Fibroblast of lung (primary cell): Measurements from ENCODE around the gene NPIPB6. TPM values are rescaled to one million over a fixed set of nuclear protein-coding genes. Genes with fewer than 3 reads are reported as not detected.

ENCODE experiments used
- DNase-seq, 2 donors: peaks; one replicate each; pipeline versions ENCODE4 v3.0.0 to v3.0.0-alpha.2; 2010; ENCODE audit warnings: low read depth in 2 of 2
- H2AFZ ChIP-seq: 2 replicates; pipeline ENCODE4 v1.5.1; 2012; ENCODE audit warnings: low read length, control low read depth, inconsistent platforms
- H3K27ac ChIP-seq: 2 replicates; pipeline ENCODE4 v1.5.1; 2011; ENCODE audit warnings: low read length, control low read depth; ENCODE audit not compliant: insufficient read depth
- H3K27me3 ChIP-seq: 2 replicates; pipeline ENCODE4 v1.5.1; 2011; ENCODE audit warnings: mild to moderate bottlenecking, low read length; ENCODE audit not compliant: control insufficient read depth, insufficient read depth
- H3K36me3 ChIP-seq: 2 replicates; pipeline ENCODE4 v1.5.1; 2011; ENCODE audit warnings: low read length; ENCODE audit not compliant: control insufficient read depth, insufficient read depth
- H3K4me1 ChIP-seq: 2 replicates; pipeline ENCODE4 v1.5.1; 2011; ENCODE audit warnings: low read length; ENCODE audit not compliant: control insufficient read depth, insufficient read depth; ENCODE audit errors: extremely low read depth
- H3K4me2 ChIP-seq: 2 replicates; pipeline ENCODE4 v1.5.1; 2011; ENCODE audit warnings: low read length, control low read depth; ENCODE audit not compliant: insufficient read depth; ENCODE audit errors: extremely low read depth
- H3K4me3 ChIP-seq, 4 experiments: fragments of 200-600 bp in 1 of 4; sonication (generic) in 1 of 4; replicated peaks in 1 of 4; 2 replicates each; pipeline ENCODE4 v1.5.1; 2011 to 2016; ENCODE audit warnings: low read length in 4 of 4, low read depth in 3 of 4, mild to moderate bottlenecking in 3 of 4, control low read depth in 2 of 4, inconsistent platforms in 1 of 4, mixed read lengths in 1 of 4; ENCODE audit not compliant: insufficient read depth in 1 of 4; ENCODE audit errors: control extremely low read depth in 1 of 4
- H3K79me2 ChIP-seq: 2 replicates; pipeline ENCODE4 v1.5.1; 2012; ENCODE audit warnings: mild to moderate bottlenecking, low read length, inconsistent platforms; ENCODE audit not compliant: control insufficient read depth, insufficient read depth
- H3K9ac ChIP-seq: 2 replicates; pipeline ENCODE4 v1.5.1; 2011; ENCODE audit warnings: mild to moderate bottlenecking, low read length, control low read depth; ENCODE audit not compliant: insufficient read depth
- H3K9me3 ChIP-seq: 2 replicates; pipeline ENCODE4 v1.5.1; 2012; ENCODE audit warnings: low read depth, low read length; ENCODE audit not compliant: control insufficient read depth, insufficient read depth
- H4K20me1 ChIP-seq: 2 replicates; pipeline ENCODE4 v1.5.1; 2011; ENCODE audit warnings: low read length; ENCODE audit not compliant: control insufficient read depth, insufficient read depth; ENCODE audit errors: extremely low read depth
- EZH2 ChIP-seq: IDR thresholded peaks from 2 replicates; pipeline ENCODE4 v1.5.1; 2012; ENCODE audit warnings: low read length, control low read depth, mild to moderate bottlenecking; ENCODE audit errors: missing control alignments
- polyA plus RNA-seq, 2 donors: library from polyadenylated mRNA; depleted of rRNA in 1 of 2; stranded (reverse) in 1 of 2; unstranded in 1 of 2; fragments of >200 nt; gene quantifications; 2 replicates each; pipeline ENCODE4 v1.2.1, GENCODE V29; 2011 to 2012; ENCODE audit warnings: missing spikeins in 1 of 2
- total RNA-seq: library from RNA; depleted of rRNA; stranded (reverse); fragments of >200 nt; gene quantifications from 2 replicates; pipeline ENCODE4 v1.2.1, GENCODE V29; 2014
- TF ChIP-seq, protein P1 (sequence below), 2 donors: IDR thresholded peaks in 1 of 2; conservative IDR thresholded peaks in 1 of 2; 1 replicate in 1 of 2; 2 replicates in 1 of 2; pipeline ENCODE4 v1.5.1; 2011 to 2012; ENCODE audit warnings: low read length in 2 of 2, control low read depth in 1 of 2, inconsistent platforms in 1 of 2, low read depth in 1 of 2, mild to moderate bottlenecking in 1 of 2

The NPIPB6 gene
- total and polyA plus RNA-seq, 2 donors (not counting 1 experiment from before 2014, with no cell fraction given): 0.23 to 0.66 TPM

DNA sequence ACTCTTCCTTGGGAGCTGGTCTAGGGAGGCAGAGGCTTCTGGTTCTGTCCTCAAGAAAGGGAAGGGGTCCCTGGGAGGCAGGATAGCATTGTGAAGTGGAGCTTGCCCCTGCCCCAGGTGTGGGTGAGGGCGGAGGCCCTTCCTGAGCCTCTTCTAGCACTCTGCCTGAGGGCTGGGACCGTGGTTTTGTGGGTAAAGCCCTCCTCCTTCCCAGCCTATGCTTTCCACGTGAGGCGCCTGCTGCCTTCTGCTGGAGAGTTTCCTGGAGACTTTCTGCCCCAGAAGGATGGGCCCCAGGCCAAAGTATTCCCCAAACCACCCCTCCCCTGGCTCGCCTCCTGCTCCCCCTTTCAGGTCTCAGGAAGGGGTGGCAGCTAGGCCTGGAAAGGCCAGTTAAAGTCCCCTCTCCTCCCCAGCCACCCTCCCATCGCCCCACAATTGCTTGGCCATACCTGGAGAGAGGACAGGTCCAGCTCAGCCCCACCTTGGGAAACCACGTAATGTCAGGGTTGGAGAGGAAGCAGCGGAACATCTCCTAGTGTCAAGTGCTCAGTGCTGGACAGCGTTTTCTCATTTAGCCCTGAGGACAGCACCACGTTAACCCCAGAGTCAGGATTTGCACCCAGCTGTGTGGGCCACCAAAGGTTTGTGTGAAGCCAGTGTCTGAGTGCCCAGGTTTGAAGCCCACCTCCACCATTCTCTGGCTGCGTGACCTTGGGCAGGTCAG, 65.4 kb downstream of the NPIPB6 start:
- Histone ChIP-seq H4K20me1 (no peaks in the 10 kb centered on the region), H2AFZ (no peak overlapping the region), H3K36me3 (no peaks in the 10 kb centered on the region), H3K27me3 (peaks cover 23% of the 10 kb centered on the region), H3K79me2 (no peaks in the 10 kb centered on the region), H3K9me3 (no peaks in the 10 kb centered on the region), H3K4me1 (no peaks in the 10 kb centered on the region), H3K27ac (no peak overlapping the region), H3K4me2 (no peak overlapping the region), H3K9ac (no peak overlapping the region), H3K4me3 (no peak overlapping the region)
- DNase-seq: no peak
- TF ChIP-seq, protein P1, sequence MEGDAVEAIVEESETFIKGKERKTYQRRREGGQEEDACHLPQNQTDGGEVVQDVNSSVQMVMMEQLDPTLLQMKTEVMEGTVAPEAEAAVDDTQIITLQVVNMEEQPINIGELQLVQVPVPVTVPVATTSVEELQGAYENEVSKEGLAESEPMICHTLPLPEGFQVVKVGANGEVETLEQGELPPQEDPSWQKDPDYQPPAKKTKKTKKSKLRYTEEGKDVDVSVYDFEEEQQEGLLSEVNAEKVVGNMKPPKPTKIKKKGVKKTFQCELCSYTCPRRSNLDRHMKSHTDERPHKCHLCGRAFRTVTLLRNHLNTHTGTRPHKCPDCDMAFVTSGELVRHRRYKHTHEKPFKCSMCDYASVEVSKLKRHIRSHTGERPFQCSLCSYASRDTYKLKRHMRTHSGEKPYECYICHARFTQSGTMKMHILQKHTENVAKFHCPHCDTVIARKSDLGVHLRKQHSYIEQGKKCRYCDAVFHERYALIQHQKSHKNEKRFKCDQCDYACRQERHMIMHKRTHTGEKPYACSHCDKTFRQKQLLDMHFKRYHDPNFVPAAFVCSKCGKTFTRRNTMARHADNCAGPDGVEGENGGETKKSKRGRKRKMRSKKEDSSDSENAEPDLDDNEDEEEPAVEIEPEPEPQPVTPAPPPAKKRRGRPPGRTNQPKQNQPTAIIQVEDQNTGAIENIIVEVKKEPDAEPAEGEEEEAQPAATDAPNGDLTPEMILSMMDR (conservative IDR thresholded peaks at IDR 0.05 in 1 of 2, IDR thresholded peaks at IDR 0.05 in 1 of 2; ENCODE audit: low read depth in 1 of 2, low read length in 2 of 2): no peak

DNA sequence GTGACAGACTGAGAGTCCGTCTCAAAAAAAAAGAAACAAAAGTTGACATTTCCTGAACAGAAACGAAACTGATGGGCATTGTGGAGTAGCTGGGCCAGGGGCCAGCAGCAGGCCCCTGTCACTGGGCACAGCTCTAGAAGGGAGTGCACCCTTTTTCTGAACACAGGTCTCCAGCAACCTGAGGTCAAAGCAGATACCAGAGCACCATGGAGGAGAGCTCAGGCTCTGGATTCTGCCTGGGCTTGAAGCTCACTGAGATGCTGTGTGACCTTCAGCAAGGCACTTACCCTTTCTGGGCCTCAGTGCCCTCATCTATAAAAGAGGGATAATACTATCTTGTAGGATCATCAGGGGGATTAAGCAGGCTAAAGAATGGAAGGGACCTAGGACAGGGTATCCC, 66.0 kb downstream of the NPIPB6 start:
- DNase-seq: no peak
- no peak for TF ChIP-seq EZH2
- TF ChIP-seq, protein P1 (conservative IDR thresholded peaks at IDR 0.05 in 1 of 2, IDR thresholded peaks at IDR 0.05 in 1 of 2; ENCODE audit: low read depth in 1 of 2, low read length in 2 of 2): no peak
- Histone ChIP-seq H4K20me1 (no peaks in the 10 kb centered on the region), H3K4me3 (no peak overlapping the region), H2AFZ (no peak overlapping the region), H3K4me2 (no peak overlapping the region), H3K27me3 (peaks cover 26% of the 10 kb centered on the region), H3K9me3 (no peaks in the 10 kb centered on the region), H3K4me1 (no peaks in the 10 kb centered on the region), H3K9ac (no peak overlapping the region), H3K27ac (no peak overlapping the region), H3K79me2 (no peaks in the 10 kb centered on the region), H3K36me3 (no peaks in the 10 kb centered on the region)

DNA sequence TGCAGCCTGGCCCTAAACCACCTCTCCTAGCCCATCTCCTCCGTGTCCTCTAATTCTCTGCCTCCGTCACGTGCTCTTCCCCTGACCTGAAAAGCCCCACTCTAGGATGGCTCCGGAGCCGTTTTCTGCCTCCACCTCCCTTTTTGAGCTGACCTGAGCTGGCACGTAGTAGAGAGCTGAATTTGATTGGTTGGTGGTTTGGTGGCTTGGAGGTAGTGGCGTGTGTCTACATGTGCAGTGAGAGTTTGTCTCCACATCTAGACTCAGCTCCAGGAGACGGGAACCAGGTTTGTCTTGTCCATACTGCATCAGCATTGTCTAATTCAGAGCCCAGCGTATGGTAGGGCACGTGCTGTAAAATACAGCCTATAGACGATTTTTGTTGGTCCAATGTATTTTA, 68.0 kb downstream of the NPIPB6 start:
- H3K4me1 ChIP-seq: no peaks in the 10 kb centered on the region
- no peaks in the 10 kb centered on the region for H3K79me2 ChIP-seq
- no peak overlapping the region for H3K4me3 ChIP-seq
- no peak overlapping the region for H3K27ac ChIP-seq
- peaks cover 26% of the 10 kb centered on the region for H3K27me3 ChIP-seq
- H3K9ac ChIP-seq: no peak overlapping the region
- no peaks in the 10 kb centered on the region for H4K20me1 ChIP-seq
- no peaks in the 10 kb centered on the region for H3K9me3 ChIP-seq
- no peak overlapping the region for H3K4me2 ChIP-seq
- no peak overlapping the region for H2AFZ ChIP-seq
- TF ChIP-seq EZH2: no peak
- TF ChIP-seq, protein P1 (conservative IDR thresholded peaks at IDR 0.05 in 1 of 2, IDR thresholded peaks at IDR 0.05 in 1 of 2; ENCODE audit: low read depth in 1 of 2, low read length in 2 of 2): no peak
- no peaks in the 10 kb centered on the region for H3K36me3 ChIP-seq
- no peak for DNase-seq
